GM21619 (cell line): Measurements from ENCODE around the gene GADD45B.
A peak's percentile ranks its signal among the peaks of the same experiment; 100 is the strongest.

Source experiments
- ATAC-seq: cut with Tn5 transposase; IDR thresholded peaks from one replicate; pipeline ENCODE4 v1.9.1; 2021; ENCODE audit not compliant: unreplicated experiment

GADD45B gene, protein sequence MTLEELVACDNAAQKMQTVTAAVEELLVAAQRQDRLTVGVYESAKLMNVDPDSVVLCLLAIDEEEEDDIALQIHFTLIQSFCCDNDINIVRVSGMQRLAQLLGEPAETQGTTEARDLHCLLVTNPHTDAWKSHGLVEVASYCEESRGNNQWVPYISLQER

GRCh38 chr19:2475702-2476450 lies at the start of gene GADD45B:
TSS of gene GADD45B (plus strand) at chr19:2476127. CDS start at chr19:2476359, 232 bp downstream.
- ATAC-seq = peak; percentile 41

GRCh38 chr19:2426611-2427428 lies 49.1 kb upstream of the GADD45B start:
- ATAC-seq = peak; percentile 9

DNA sequence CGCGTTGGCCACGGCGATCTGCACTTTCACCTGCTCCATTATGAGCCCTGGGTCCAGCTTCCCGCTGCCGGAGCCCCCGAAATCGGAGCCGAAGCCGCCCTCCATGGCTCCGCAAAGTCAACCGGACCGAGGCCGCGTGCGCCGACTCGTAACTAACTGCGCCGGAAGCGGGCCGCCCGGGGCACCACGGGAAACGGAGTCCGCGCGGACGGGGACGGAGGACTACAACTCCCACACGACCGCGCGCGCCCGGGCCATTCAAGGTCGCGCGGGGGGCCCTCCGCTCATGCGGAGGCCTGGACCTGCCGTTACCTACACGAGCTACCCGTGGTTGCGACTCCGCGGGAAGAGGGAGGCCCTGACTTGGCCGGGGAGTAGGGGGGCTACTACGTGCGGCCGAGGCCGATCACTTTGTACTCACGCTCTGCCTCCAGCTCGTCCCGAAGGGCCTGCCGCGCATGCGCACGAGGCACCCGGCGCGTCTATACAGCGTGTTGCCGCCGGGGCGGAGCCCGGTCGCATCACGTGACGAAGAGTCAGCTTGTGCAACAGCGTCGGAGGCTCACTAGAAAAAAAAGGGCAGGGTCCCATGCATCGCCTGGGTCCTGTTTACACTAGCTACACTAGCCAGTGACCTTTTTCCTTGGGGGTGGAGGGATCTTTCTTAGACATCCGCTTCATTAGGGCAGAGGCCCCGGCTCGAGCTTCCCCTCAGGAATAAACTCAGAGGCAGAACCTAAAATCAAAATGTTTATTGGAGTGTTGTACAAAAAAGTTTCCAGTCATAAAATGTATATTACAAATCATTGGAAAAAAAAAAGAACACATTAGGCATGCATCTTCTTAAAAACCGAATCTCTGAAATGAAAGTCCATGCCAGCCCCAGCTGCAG lies 48.3 kb upstream of the GADD45B start, which contains the start of gene TIMM13:
Gene TIMM13 (minus strand): TSS at position 158 of the 892 bp plus-strand sequence. CDS start 53 bp downstream, at position 105.
- ATAC-seq = peak; percentile 73

DNA sequence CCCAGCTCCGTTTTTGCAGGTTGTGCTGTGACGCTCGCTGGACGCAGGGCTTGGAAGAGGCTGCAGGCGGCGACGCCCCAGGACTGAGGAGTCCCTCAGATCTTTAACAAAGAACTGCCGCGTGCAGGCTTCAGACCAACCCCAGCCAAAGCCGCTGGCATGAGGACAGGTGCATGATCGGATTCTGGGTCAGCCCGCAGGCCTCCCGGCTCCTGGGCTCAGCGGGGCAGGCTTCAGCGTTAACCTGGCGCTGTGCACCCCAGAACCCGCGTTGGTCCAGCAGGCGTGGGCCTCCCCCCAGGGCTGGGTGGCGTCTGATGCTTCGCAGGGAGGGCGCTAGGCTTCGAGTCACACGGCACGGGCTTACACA lies 47.6 kb upstream of the GADD45B start:
- no peak for ATAC-seq

DNA sequence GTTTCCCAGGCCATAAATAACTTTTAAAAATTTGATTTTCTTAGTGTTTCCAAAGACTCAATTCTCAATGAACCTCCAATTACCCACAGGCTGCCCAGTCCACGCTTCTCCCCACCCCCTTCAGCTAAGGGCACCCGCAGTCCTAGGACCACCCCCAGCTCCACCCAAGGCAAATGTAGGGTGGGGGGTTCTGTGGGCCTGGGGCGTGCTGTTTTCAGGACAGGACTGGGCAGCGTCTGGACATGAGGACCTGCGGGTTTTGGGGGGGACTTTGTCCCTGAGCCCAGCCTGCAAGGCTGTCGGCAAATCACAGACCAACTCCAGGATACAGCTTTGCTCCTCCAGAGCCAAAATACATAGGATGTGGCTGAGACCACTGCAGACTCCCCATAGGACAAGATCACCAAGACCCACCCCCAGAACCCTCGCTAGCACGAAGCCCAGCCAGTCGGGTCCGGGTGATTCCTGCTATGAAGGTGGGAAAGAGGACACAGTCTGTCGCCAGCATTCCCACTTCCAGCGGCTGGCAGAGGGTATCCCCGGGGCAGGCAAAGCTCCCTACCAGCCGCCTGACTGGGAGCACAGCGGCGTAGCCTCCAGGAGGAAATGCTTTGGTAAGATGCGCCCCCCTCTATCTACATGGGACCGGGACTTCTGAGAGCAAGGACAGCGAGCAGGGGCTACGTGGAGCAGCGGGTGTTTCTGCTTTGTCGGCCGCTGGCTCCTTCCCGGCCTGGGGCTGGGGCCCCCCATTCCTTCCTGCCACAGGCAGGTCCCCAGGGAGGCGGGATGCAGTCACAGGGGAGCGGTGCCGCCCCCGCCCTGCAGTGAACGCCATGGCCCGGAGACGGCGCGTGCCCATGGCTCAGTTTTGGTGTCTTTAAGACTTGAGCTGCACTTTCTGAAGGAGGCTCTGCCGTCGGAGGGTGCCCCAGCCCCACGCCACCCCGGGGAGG lies 46.9 kb upstream of the GADD45B start:
- ATAC-seq = no peak

GRCh38 chr19:2429917-2430535 lies 45.9 kb upstream of the GADD45B start:
- no peak for ATAC-seq

DNA sequence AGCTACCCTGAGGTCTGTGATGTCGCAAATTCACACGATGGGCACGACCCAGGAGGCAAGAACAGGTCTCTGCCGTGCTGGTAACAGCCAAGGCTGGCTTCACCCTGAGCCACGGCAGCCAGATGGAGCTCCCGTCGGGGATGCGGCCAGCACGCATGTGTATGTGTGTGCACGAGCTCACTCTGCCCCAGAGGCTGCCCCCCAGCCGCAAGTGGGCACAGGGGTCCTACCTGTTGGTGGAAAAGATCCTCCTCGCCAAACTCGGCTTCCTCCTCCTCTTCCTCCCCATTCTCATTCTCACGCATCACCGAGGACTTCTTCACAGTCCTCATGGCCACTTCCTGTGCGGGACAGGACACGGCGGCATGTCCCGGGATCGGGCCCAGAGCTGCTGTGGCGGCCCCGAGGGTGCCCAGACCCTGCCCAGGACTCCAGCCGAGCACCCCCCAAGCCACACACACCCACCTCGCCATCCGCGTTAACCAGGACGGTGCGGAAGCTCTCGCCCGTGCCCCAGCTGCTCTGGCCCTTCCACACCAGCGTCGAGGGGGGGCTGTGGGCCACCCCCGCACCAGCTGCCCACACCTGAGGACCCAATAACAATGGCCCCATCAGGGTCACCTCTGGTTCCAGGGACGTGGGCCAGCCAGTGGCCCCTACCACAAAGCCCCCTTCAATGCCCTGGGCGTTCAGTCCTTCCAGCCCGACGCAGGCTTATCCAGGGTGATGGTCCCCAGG lies 44.4 kb upstream of the GADD45B start:
- no peak for ATAC-seq

DNA sequence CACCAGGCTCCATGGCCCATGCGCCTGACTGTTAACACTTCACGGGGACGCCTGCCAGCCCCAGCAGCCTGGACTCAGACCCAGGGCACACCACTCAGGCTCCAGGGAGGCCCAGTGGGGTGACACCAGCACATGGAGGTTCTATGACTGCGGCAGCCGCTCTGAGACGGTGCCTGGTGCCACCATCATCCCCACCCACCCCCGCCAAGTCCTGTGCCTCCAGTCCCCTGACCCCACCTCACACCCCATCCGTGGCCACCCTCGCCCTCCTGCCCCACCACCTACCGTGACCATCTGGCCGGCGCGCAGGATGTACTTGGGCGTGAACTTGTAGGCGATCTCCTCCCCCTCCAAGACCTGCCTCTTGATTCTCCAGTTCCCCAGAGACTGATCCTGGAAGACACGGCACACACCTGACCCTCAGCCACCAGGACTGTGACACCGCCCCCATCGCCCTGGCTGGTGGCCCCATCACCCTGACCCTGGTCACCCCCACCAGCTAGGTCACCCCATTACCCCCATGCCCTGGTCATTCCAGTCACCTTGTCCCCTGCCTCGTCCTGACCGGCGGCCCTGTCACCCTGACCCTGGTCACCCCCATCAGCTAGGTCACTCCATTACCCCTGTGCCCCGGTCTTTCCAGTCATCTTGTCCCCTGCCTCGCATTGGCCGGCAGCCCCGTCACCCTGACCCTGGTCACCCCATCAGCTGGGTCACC lies 43.6 kb upstream of the GADD45B start:
- ATAC-seq = no peak

DNA sequence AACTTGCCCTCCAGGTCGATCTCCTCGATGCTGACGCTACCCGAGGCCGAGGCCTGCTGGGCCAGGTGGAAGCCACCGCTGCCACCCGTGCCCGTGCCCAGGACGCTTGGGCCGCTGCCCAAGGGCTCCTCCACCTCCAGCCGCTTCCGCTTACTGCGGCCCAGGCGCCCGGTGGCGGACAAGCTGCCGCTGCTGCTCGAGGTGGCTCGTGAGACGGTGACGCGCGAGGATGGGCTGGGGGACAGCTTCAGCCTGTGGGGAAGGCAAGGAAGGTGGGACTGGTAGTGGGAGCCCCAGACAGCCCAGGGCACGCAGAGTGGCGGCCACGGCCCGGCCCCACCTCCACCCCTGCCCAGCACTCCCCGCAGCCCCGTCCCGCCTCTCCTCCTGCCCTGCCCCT lies 42.1 kb upstream of the GADD45B start:
- no peak for ATAC-seq

DNA sequence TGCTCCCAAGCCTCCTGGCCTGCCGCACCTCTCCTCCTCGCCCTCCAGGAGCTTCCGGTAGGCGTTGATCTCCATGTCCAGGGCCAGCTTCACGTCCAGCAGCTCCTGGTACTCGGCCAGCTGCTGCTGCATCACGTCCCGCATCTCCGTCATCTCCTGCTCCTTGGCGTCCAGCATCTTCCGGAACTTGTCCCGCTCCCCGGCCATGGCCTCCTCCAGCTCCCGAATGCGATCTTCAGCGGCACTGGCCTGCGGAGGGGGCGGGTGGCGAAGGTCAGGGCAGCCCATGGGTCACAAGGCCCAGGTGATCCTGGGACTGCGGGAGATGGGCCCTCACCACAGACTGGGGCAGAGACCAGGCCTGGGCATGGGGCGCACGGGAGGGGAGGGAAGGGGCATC lies 41.7 kb upstream of the GADD45B start:
- ATAC-seq = no peak

DNA sequence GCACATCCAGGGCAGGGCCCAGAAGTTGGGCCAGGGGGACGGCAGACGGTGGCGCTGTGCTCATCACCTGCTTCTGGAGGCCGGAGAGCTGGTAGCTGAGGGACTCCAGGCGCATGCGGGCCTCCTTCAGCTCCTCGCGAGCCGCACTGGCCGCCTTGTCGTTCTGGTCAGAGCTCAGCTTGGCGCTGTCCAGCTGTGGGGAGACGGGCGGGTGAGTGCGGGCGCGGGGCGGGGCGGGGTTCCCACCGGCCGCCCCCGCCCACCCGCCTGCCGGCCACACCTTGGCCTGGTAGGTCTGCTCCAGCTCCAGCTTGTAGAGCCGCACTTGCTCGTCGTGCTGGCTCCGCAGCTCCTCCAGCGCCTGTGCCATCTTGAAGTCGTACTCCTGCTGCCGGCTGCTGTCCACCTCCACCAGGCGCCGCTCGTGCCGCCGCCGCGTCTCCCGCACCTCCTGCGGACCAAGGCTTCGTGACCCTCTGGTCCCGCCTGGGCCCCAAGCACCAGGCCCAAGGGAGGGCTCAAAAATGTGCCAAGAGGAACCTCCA lies 41.1 kb upstream of the GADD45B start:
- ATAC-seq = no peak

- ATAC-seq = no peak
Measured at GRCh38 chr19:2436384-2436783, 39.5 kb upstream of the GADD45B start.

GRCh38 chr19:2436926-2437325 lies 39.0 kb upstream of the GADD45B start:
- no peak for ATAC-seq

- ATAC-seq = no peak
Measured at GRCh38 chr19:2438178-2438577, 37.7 kb upstream of the GADD45B start.

- no peak for ATAC-seq
Measured at GRCh38 chr19:2440515-2440914, 35.4 kb upstream of the GADD45B start.

GRCh38 chr19:2441096-2441752 lies 34.7 kb upstream of the GADD45B start:
- no peak for ATAC-seq

DNA sequence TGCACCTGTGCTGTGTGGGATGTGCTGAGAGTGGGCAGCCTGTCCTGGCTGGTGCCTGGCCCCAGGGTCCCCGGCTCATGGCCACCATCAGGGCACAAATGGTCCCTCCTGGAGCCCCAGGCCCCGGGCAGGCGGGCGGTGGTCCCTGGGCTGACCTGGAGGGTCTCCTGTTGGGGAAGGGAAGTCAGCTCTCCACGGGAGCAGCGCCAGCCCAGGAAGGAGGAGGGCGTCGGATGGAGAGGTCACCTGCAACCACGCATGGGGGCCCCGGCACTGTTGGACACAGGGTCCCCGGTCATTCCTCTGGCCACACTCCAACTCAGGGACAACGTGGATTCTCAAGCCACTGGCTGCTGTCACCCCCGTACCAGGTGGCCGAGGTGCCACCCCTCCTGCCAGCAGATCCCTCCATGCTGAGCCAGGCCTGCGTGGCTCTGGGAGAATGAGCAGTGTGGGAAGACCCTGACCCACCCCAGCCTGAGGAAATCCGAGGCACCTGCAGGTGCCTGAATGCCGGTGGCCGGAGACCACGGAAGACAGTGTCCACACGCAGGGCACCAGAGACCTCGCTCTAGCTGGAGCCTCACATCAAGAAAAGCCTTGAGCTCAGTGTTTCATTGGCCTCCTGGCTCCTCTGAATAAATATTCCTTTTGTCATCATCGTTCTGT lies 32.7 kb upstream of the GADD45B start:
- ATAC-seq = no peak
